NCI-H2081 (cell line): ENCODE results near the gene THRA.

Experiments
- DNase-seq, 2 experiments: peaks; one replicate each; lab custom pipeline; 2025; lab: John Stamatoyannopoulos, UW

The THRA gene

GRCh38 chr17:40084477-40084876 lies 21.7 kb downstream of the THRA start:
- DNase-seq = no peak

- DNase-seq = peak; percentile 55 to 72
These were observed 23.6 kb downstream of the THRA start for GRCh38 chr17:40086150-40087044.

GRCh38 chr17:40087049-40087794 lies 24.5 kb downstream of the THRA start:
- DNase-seq = no peak

GRCh38 chr17:40087903-40088718 lies 25.3 kb downstream of the THRA start:
- no peak for DNase-seq

GRCh38 chr17:40089077-40089895 lies 26.5 kb downstream of the THRA start:
- no peak for DNase-seq

GRCh38 chr17:40090237-40091119 lies 27.7 kb downstream of the THRA start:
- DNase-seq = no peak

- DNase-seq = peak; percentile 15 to 30
These were observed 29.1 kb downstream of the THRA start for GRCh38 chr17:40091691-40092397.

GRCh38 chr17:40092581-40092980 lies 29.8 kb downstream of the THRA start:
- DNase-seq = no peak

GRCh38 chr17:40093005-40093579 lies 30.3 kb downstream of the THRA start:
- no peak for DNase-seq

- no peak for DNase-seq
These were observed 30.9 kb downstream of the THRA start for GRCh38 chr17:40093580-40094201.

GRCh38 chr17:40094874-40095273 lies 32.1 kb downstream of the THRA start:
- no peak for DNase-seq

- DNase-seq = no peak
These were observed 32.7 kb downstream of the THRA start for GRCh38 chr17:40095351-40095943.

- DNase-seq = no peak
These were observed 33.4 kb downstream of the THRA start for GRCh38 chr17:40095944-40096791.

GRCh38 chr17:40097087-40097486 lies 34.3 kb downstream of the THRA start:
- DNase-seq = no peak

- no peak for DNase-seq
These were observed 35.4 kb downstream of the THRA start for GRCh38 chr17:40097931-40098845.

- DNase-seq = peak; percentile 96 to 97
These were observed 36.3 kb downstream of the THRA start for GRCh38 chr17:40098846-40099618.
